Kidney (tissue), 14 donors: ENCODE data around the gene NGFR. TPM values are rescaled to one million over a fixed set of nuclear protein-coding genes. Genes with fewer than 3 reads are reported as not detected.

Source experiments
- DNase-seq, 5 donors: peaks; one replicate each; pipeline ENCODE4 v3.0.0-alpha.2; 2013 to 2020
- FAIRE-seq: peaks from 2 replicates; lab custom pipeline; 2012; peaks lifted over from hg19 to GRCh38; lab: Jason Lieb, UNC
- H3K27ac ChIP-seq, 2 donors: one replicate each; pipeline ENCODE4 v1.7.0; 2013; ENCODE audit warnings: low read depth in 2 of 2, low read length in 2 of 2, inconsistent platforms in 1 of 2
- H3K27me3 ChIP-seq: one replicate; pipeline ENCODE4 v1.7.1; 2013; ENCODE audit warnings: low read length, inconsistent platforms; ENCODE audit not compliant: control insufficient read depth, insufficient read depth
- H3K36me3 ChIP-seq, 3 donors: one replicate each; pipeline versions ENCODE4 v1.7.0 to v1.7.1; 2013; ENCODE audit warnings: low read length in 3 of 3, control low read depth in 1 of 3, inconsistent platforms in 1 of 3; ENCODE audit not compliant: insufficient read depth in 3 of 3, control insufficient read depth in 2 of 3
- H3K4me1 ChIP-seq, 3 donors: one replicate each; pipeline versions ENCODE4 v1.7.0 to v1.7.1; 2013; ENCODE audit warnings: low read length in 3 of 3, inconsistent platforms in 1 of 3, low read depth in 1 of 3; ENCODE audit not compliant: control insufficient read depth in 2 of 3, insufficient read depth in 2 of 3
- H3K4me3 ChIP-seq, 3 donors: one replicate each; pipeline versions ENCODE4 v1.7.0 to v1.8.1; 2013; ENCODE audit warnings: low read length in 3 of 3, control low read depth in 1 of 3, inconsistent platforms in 1 of 3
- H3K9ac ChIP-seq, 3 donors: one replicate each; pipeline versions ENCODE4 v1.7.0 to v1.7.1; 2013; ENCODE audit warnings: low read length in 3 of 3, control low read depth in 1 of 3, inconsistent platforms in 1 of 3
- H3K9me3 ChIP-seq, 3 donors: one replicate each; pipeline versions ENCODE4 v1.7.0 to v1.7.1; 2013; ENCODE audit warnings: low read length in 3 of 3, control low read depth in 1 of 3, inconsistent platforms in 1 of 3; ENCODE audit not compliant: control insufficient read depth in 2 of 3, insufficient read depth in 1 of 3
- intact Hi-C: fragments of 100-400 bp; cut with DNase I; formaldehyde crosslinking; loops from one replicate; pipeline ENCODE4 v1.11.1; 2022
- polyA plus RNA-seq: library from polyadenylated mRNA; stranded (reverse); fragments of 350-450 nt; fragmentation: Illumina TruSeq; extraction: RNeasy Lipid Tissue Mini Kit (QIAGEN cat#74804); gene quantifications from one replicate; pipeline ENCODE4 v1.2.3, GENCODE V29; 2014; ENCODE audit warnings: low read depth, low replicate concordance; ENCODE audit not compliant: insufficient read depth
- total RNA-seq: library from RNA; stranded (reverse); fragmentation: NEBNext Ultra II Directional; extraction: Animal tissue kit (Norgen Biotek cat#: 25700); gene quantifications from one replicate; pipeline ENCODE4 v1.2.1, GENCODE V29; 2021
- TF ChIP-seq, protein P1 (sequence below): IDR thresholded peaks from 3 replicates; pipeline ENCODE4 v1.5.1; 2012; ENCODE audit warnings: mild to moderate bottlenecking, moderate library complexity, borderline replicate concordance; ENCODE audit not compliant: insufficient read depth; ENCODE audit errors: extremely low read depth
- donor health status: control.
- donor health status: control.
- donor health status: control.
- donor health status: control.
- donor health status: control.
- donor health status: DM: yes; HTN: yes; CAD: no.
- donor health status: Normal renal cell carcinoma (clear cell type).

Gene NGFR
- total and polyA plus RNA-seq, 2 donors from 2014 or later: 9.4 to 13.2 TPM

DNA sequence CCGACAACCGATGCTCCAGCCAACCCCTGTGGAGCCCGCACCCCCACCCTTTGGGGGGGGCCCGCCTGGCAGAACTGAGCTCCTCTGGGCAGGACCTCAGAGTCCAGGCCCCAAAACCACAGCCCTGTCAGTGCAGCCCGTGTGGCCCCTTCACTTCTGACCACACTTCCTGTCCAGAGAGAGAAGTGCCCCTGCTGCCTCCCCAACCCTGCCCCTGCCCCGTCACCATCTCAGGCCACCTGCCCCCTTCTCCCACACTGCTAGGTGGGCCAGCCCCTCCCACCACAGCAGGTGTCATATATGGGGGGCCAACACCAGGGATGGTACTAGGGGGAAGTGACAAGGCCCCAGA lies 17.9 kb downstream of the NGFR start:
- intact Hi-C loops: no loop called here
- no peak overlapping the region for H3K9ac ChIP-seq
- no peak for DNase-seq

GRCh38 chr17:49513641-49514040 lies 18.5 kb downstream of the NGFR start:
- H3K36me3 ChIP-seq: no peaks in the 10 kb centered on the region
- TF ChIP-seq, protein P1, sequence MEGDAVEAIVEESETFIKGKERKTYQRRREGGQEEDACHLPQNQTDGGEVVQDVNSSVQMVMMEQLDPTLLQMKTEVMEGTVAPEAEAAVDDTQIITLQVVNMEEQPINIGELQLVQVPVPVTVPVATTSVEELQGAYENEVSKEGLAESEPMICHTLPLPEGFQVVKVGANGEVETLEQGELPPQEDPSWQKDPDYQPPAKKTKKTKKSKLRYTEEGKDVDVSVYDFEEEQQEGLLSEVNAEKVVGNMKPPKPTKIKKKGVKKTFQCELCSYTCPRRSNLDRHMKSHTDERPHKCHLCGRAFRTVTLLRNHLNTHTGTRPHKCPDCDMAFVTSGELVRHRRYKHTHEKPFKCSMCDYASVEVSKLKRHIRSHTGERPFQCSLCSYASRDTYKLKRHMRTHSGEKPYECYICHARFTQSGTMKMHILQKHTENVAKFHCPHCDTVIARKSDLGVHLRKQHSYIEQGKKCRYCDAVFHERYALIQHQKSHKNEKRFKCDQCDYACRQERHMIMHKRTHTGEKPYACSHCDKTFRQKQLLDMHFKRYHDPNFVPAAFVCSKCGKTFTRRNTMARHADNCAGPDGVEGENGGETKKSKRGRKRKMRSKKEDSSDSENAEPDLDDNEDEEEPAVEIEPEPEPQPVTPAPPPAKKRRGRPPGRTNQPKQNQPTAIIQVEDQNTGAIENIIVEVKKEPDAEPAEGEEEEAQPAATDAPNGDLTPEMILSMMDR: no peak
- FAIRE-seq (no peak), DNase-seq (peak in 1 of 5 donors; percentile 59)
- no peak overlapping the region for H3K27ac ChIP-seq
- H3K4me3 ChIP-seq: no peak overlapping the region
- H3K27me3 ChIP-seq: no peaks in the 10 kb centered on the region
- peaks cover 0 to 16% (median 15%) of the 10 kb centered on the region in 3 donors for H3K4me1 ChIP-seq
- H3K9ac ChIP-seq: no peak overlapping the region
- H3K9me3 ChIP-seq: no peaks in the 10 kb centered on the region
- intact Hi-C loops: no loop called here

More for the DNA sequence above, 17.9 kb downstream of the NGFR start:
- H3K9me3 ChIP-seq: no peaks in the 10 kb centered on the region
- H3K27me3 ChIP-seq: no peaks in the 10 kb centered on the region
- TF ChIP-seq, protein P1: no peak
- no peak for FAIRE-seq
- H3K27ac ChIP-seq: no peak overlapping the region
- no peaks in the 10 kb centered on the region for H3K36me3 ChIP-seq
- no peak overlapping the region for H3K4me3 ChIP-seq
- peaks cover 0 to 16% (median 15%) of the 10 kb centered on the region in 3 donors for H3K4me1 ChIP-seq

- DNase-seq: peak in 3 of 5 donors; percentile 10 to 72 (median 58)
- intact Hi-C loops: no loop called here
- no peak overlapping the region for H3K9ac ChIP-seq
Observed at GRCh38 chr17:49514071-49514721, 19.1 kb downstream of the NGFR start.

More at GRCh38 chr17:49514071-49514721, 19.1 kb downstream of the NGFR start:
- Histone ChIP-seq H3K27me3 (no peaks in the 10 kb centered on the region), H3K36me3 (no peaks in the 10 kb centered on the region), H3K4me1 (peaks cover 0 to 16% (median 15%) of the 10 kb centered on the region in 3 donors), H3K27ac (peak overlapping the region in 1 of 2 donors; percentile 60), H3K9me3 (no peaks in the 10 kb centered on the region), H3K4me3 (no peak overlapping the region)
- FAIRE-seq: no peak
- TF ChIP-seq, protein P1: peak; percentile 23
